ENCODE data around the gene CYFIP2. TPM values are rescaled to one million over a fixed set of nuclear protein-coding genes. Genes with fewer than 3 reads are reported as not detected.

CYFIP2 gene
- total and polyA plus RNA-seq, 2 of the 13 experiments (the other 11 are each of a cell fraction or from before 2014, with no cell fraction given), result 22.6 to 30.3 TPM

DNA sequence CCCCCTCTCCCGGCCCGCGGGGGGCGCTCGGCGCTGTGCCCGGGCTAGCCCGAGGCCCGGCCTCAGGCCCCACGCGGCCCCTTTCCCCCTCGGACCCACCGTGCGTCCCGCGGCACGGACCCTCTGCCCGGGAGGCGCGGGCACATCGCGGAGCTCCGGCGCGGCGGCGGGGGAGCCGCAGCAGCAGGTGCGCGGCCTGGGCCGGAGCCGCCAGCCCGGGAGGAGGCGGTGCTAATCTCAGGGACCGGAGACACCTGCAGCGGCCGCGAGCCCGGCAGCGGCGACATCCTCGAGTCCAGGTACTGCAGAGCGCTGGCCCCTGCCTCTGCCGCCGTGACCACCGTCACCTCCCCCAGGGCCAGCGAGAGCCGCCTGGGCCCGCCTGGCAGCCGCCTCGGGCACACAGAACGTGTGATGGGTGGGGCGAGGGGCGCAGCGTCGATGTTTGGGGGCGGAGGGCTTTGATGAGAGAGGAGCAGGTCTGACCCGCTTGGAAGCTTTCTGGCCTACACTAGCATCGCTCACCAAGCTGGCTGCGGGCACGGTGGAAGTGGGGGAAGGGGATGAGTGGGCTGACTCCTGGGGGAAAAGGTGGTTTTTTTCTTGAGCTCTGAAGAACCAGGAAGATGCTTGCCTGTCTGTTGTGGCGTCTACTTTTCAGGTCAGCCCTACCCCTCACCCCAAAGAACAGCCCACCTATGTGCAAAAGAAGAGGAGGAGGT lies 524 bp downstream of the CYFIP2 start:
- in situ Hi-C loops (cut with HindIII; ENCODE audit: extremely low pct_ligation_motif_present, low pct_unique_long_range_greater_than_20kb), result no loop called here
- no TSS peak for BruUV-seq (replicated peaks)
- intact Hi-C loops (cut with micrococcal nuclease; ENCODE audit: unreplicated experiment), result loop anchor here (1.0 kb wide), 2 partner anchors 24 to 46 kb away; no protein-coding TSS in a partner anchor
- H3K4me2 ChIP-seq (ENCODE audit: low read depth, low read length), result peak overlapping the region; percentile 95
- H2AFZ ChIP-seq (ENCODE audit: low read length), result no peak overlapping the region
- H3K27me3 ChIP-seq (ENCODE audit: control insufficient read depth in 1 of 2, insufficient read depth in 2 of 2, low read length in 2 of 2), result peaks cover 0 to 1% of the 10 kb centered on the region in 2 experiments; a peak in 2 of 5 replicates
- 11% methylated on average over 4 of the region's 62 CpGs for WGBS (ENCODE audit: low lambda C conversion rate)
- peaks cover 58% of the 10 kb centered on the region for H3K4me1 ChIP-seq (ENCODE audit: insufficient read depth, low read length)
- H3K36me3 ChIP-seq (replicated peaks in 1 of 2; ENCODE audit: control insufficient read depth in 1 of 2, insufficient read depth in 2 of 2, low read length in 2 of 2), result no peaks in the 10 kb centered on the region
- POLR2A ChIA-PET, result no interaction called here
- peak; percentile 85 for ATAC-seq
- CTCF ChIA-PET (ENCODE audit: low intra/inter-chr PET ratio, low total read pairs), result no interaction called here
- H3K27ac ChIP-seq (ENCODE audit: extremely low read length, insufficient read depth, low read length), result no peak overlapping the region
- H3K9me3 ChIP-seq (ENCODE audit: low read length), result no peaks in the 10 kb centered on the region
- DNase-seq (ENCODE audit: low spot score), result no peak
- H3K9ac ChIP-seq (ENCODE audit: insufficient read depth, low read depth, low read length), result peak overlapping the region; percentile 58
- H4K20me1 ChIP-seq (ENCODE audit: insufficient read depth, low read length), result no peaks in the 10 kb centered on the region
- H3K79me2 ChIP-seq (ENCODE audit: insufficient read depth, low read length), result no peaks in the 10 kb centered on the region
- no peak for FAIRE-seq
- peak overlapping the region; percentile 74 to 84 (median 83) for H3K4me3 ChIP-seq (replicated peaks in 1 of 3; ENCODE audit: insufficient read depth in 1 of 3, low read depth in 2 of 3, low read length in 3 of 3)
- TF ChIP-seq ZFX (CRISPR knock-in tag; IDR thresholded peaks at IDR 0.05; ENCODE audit: low read depth) (peak; percentile 83), MED1 (CRISPR knock-in tag; IDR thresholded peaks at IDR 0.05) (peak; percentile 2; the same call in 1 of the 2 replicates), CENPT (CRISPR knock-in tag; IDR thresholded peaks at IDR 0.05; ENCODE audit: low read depth) (0 out of 2 replicates have a peak, but pooled peaks have one; percentile 38), STAG1 (CRISPR knock-in tag; IDR thresholded peaks at IDR 0.05) (no peak), RNF2 (conservative IDR thresholded peaks at IDR 0.05; ENCODE audit: low read depth) (peak; percentile 66; the same call in 1 of the 2 replicates), LCORL (IDR thresholded peaks at IDR 0.05) (no peak), LCORL (CRISPR knock-in tag; IDR thresholded peaks at IDR 0.05) (0 out of 2 replicates have a peak, but pooled peaks have one; percentile 49), ZNF547 (CRISPR knock-in tag; IDR thresholded peaks at IDR 0.05) (no peak), ATF7-NPFF (CRISPR knock-in tag; IDR thresholded peaks at IDR 0.05; ENCODE audit: low read depth) (peak; percentile 44; the same call in 1 of the 2 replicates), ZFY (CRISPR knock-in tag; IDR thresholded peaks at IDR 0.05) (peak; percentile 86), ZNF687 (CRISPR knock-in tag; IDR thresholded peaks at IDR 0.05) (peak; percentile 60), ZNF263 (CRISPR knock-in tag; IDR thresholded peaks at IDR 0.05) (0 out of 2 replicates have a peak, but pooled peaks have one; percentile 6)
- TF ChIP-seq, protein P1, sequence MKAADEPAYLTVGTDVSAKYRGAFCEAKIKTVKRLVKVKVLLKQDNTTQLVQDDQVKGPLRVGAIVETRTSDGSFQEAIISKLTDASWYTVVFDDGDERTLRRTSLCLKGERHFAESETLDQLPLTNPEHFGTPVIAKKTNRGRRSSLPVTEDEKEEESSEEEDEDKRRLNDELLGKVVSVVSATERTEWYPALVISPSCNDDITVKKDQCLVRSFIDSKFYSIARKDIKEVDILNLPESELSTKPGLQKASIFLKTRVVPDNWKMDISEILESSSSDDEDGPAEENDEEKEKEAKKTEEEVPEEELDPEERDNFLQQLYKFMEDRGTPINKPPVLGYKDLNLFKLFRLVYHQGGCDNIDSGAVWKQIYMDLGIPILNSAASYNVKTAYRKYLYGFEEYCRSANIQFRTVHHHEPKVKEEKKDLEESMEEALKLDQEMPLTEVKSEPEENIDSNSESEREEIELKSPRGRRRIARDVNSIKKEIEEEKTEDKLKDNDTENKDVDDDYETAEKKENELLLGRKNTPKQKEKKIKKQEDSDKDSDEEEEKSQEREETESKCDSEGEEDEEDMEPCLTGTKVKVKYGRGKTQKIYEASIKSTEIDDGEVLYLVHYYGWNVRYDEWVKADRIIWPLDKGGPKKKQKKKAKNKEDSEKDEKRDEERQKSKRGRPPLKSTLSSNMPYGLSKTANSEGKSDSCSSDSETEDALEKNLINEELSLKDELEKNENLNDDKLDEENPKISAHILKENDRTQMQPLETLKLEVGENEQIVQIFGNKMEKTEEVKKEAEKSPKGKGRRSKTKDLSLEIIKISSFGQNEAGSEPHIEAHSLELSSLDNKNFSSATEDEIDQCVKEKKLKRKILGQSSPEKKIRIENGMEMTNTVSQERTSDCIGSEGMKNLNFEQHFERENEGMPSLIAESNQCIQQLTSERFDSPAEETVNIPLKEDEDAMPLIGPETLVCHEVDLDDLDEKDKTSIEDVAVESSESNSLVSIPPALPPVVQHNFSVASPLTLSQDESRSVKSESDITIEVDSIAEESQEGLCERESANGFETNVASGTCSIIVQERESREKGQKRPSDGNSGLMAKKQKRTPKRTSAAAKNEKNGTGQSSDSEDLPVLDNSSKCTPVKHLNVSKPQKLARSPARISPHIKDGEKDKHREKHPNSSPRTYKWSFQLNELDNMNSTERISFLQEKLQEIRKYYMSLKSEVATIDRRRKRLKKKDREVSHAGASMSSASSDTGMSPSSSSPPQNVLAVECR (CRISPR knock-in tag; IDR thresholded peaks at IDR 0.05; ENCODE audit: borderline replicate concordance), result peak; percentile 51
- TF ChIP-seq, protein P2, sequence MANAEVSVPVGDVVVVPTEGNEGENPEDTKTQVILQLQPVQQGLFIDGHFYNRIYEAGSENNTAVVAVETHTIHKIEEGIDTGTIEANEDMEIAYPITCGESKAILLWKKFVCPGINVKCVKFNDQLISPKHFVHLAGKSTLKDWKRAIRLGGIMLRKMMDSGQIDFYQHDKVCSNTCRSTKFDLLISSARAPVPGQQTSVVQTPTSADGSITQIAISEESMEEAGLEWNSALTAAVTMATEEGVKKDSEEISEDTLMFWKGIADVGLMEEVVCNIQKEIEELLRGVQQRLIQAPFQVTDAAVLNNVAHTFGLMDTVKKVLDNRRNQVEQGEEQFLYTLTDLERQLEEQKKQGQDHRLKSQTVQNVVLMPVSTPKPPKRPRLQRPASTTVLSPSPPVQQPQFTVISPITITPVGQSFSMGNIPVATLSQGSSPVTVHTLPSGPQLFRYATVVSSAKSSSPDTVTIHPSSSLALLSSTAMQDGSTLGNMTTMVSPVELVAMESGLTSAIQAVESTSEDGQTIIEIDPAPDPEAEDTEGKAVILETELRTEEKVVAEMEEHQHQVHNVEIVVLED (CRISPR knock-in tag; IDR thresholded peaks at IDR 0.05; ENCODE audit: borderline replicate concordance), result 0 out of 2 replicates have a peak, but pooled peaks have one; percentile 16
